HEK293T (cell line): ENCODE measurements around the gene TECPR1.

ENCODE experiments used
- FOXA1 ChIP-seq: fragments of 450-650 bp; IDR thresholded peaks from 2 replicates; pipeline ENCODE4 v1.6.1; 2016; ENCODE audit warnings: mild to moderate bottlenecking
- FOXM1 ChIP-seq: fragments of 450-650 bp; IDR thresholded peaks from 2 replicates; pipeline ENCODE4 v1.6.1; 2017; ENCODE audit warnings: mild to moderate bottlenecking, borderline replicate concordance
- HDGF ChIP-seq: fragments of 450-650 bp; IDR thresholded peaks from 2 replicates; pipeline ENCODE4 v1.6.1; 2017; ENCODE audit warnings: antibody characterized with exemption, borderline replicate concordance
- PKNOX1 ChIP-seq: fragments of 450-650 bp; IDR thresholded peaks from 2 replicates; pipeline ENCODE4 v1.6.1; 2016
- SP1 ChIP-seq: fragments of 450-650 bp; IDR thresholded peaks from 2 replicates; pipeline ENCODE4 v1.6.1; 2017
- SUZ12 ChIP-seq: fragments of 450-650 bp; IDR thresholded peaks from 2 replicates; pipeline ENCODE4 v1.6.1; 2016; ENCODE audit warnings: mild to moderate bottlenecking

- TF ChIP-seq FOXA1: no peak
- TF ChIP-seq SUZ12: no peak
- TF ChIP-seq FOXM1: no peak
- TF ChIP-seq HDGF: no peak
- TF ChIP-seq PKNOX1: no peak
- TF ChIP-seq SP1: no peak
Measured at GRCh38 chr7:98194186-98194585, 57.8 kb downstream of the TECPR1 start.
